Activated T-cell treated with anti-CD3 and anti-CD28 coated beads for 1 hour (primary cell): ENCODE measurements around the gene DUSP8.

Experiments
- DNase-seq: peaks from one replicate; pipeline ENCODE4 v3.0.0-alpha.2; 2020; ENCODE audit warnings: low read depth

DUSP8 gene

GRCh38 chr11:1553808-1554594 is 18.1 kb downstream of the DUSP8 start:
- no peak for DNase-seq

GRCh38 chr11:1549338-1550330 is 22.4 kb downstream of the DUSP8 start:
- no peak for DNase-seq

GRCh38 chr11:1548221-1549070 is 23.6 kb downstream of the DUSP8 start:
- no peak for DNase-seq

- DNase-seq, result no peak
These were observed 24.5 kb downstream of the DUSP8 start for GRCh38 chr11:1547467-1548098.

GRCh38 chr11:1546536-1547466 is 25.3 kb downstream of the DUSP8 start:
- peak; percentile 38 for DNase-seq

GRCh38 chr11:1546077-1546535 is 26.0 kb downstream of the DUSP8 start:
- DNase-seq, result no peak

- DNase-seq, result no peak
These were observed 26.6 kb downstream of the DUSP8 start for GRCh38 chr11:1545432-1545831.

- no peak for DNase-seq
These were observed 27.5 kb downstream of the DUSP8 start for GRCh38 chr11:1544536-1544935.

GRCh38 chr11:1543606-1544263 is 28.3 kb downstream of the DUSP8 start:
- DNase-seq, result no peak

- no peak for DNase-seq
These were observed 29.8 kb downstream of the DUSP8 start for GRCh38 chr11:1542267-1542666.

GRCh38 chr11:1541474-1542204 is 30.4 kb downstream of the DUSP8 start:
- no peak for DNase-seq

GRCh38 chr11:1540074-1540473 is 32.0 kb downstream of the DUSP8 start:
- DNase-seq, result no peak

- no peak for DNase-seq
These were observed 33.9 kb downstream of the DUSP8 start for GRCh38 chr11:1538153-1538552.

- DNase-seq, result no peak
These were observed 35.8 kb downstream of the DUSP8 start for GRCh38 chr11:1536065-1536843.

GRCh38 chr11:1534682-1535081 is 37.4 kb downstream of the DUSP8 start:
- DNase-seq, result no peak

GRCh38 chr11:1534171-1534570 is 37.9 kb downstream of the DUSP8 start:
- DNase-seq, result no peak

- DNase-seq, result no peak
These were observed 38.7 kb downstream of the DUSP8 start for GRCh38 chr11:1533342-1533725.

GRCh38 chr11:1532606-1533341 is 39.3 kb downstream of the DUSP8 start:
- no peak for DNase-seq
